GM13976 (cell line): ENCODE results near the gene ADAM30.
A peak's percentile ranks its signal among the peaks of the same experiment; 100 is the strongest.

Experiments
- DNase-seq: peaks from one replicate; pipeline ENCODE4 v3.0.0; 2012; ENCODE audit warnings: low spot score
- in situ Hi-C: fragments of 300-500 bp; cut with MboI; formaldehyde crosslinking; loops from one replicate; pipeline ENCODE4 v1.12.0; 2022; ENCODE audit warnings: low sequenced_read_pairs, mixed read lengths, inconsistent platforms; ENCODE audit not compliant: unreplicated experiment
- TF ChIP-seq, protein P1 (sequence below): IDR thresholded peaks from 2 replicates; pipeline ENCODE4 v1.5.1; 2012; ENCODE audit warnings: borderline replicate concordance, mild to moderate bottlenecking; ENCODE audit not compliant: insufficient read depth; ENCODE audit errors: extremely low read depth, missing control alignments, control extremely low read depth

Gene ADAM30

DNA sequence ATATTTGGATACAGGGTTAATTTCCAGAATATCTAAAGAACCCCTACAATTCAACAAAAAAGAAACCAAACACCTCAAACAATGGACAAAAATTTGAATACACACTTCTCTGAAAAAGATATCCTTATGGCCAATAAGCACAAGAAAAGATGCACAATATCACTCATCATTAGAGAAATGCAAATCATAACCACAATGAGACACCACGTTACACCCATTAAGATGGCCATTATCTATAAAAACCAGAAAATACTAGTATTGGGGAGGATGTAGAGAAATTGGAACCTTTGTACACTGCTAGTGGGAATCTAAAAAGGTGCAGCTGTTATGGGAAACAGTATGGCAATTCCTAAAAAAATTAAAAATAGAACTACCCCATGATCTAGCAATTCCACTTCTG, 4.9 kb downstream of the ADAM30 start:
- TF ChIP-seq, protein P1, sequence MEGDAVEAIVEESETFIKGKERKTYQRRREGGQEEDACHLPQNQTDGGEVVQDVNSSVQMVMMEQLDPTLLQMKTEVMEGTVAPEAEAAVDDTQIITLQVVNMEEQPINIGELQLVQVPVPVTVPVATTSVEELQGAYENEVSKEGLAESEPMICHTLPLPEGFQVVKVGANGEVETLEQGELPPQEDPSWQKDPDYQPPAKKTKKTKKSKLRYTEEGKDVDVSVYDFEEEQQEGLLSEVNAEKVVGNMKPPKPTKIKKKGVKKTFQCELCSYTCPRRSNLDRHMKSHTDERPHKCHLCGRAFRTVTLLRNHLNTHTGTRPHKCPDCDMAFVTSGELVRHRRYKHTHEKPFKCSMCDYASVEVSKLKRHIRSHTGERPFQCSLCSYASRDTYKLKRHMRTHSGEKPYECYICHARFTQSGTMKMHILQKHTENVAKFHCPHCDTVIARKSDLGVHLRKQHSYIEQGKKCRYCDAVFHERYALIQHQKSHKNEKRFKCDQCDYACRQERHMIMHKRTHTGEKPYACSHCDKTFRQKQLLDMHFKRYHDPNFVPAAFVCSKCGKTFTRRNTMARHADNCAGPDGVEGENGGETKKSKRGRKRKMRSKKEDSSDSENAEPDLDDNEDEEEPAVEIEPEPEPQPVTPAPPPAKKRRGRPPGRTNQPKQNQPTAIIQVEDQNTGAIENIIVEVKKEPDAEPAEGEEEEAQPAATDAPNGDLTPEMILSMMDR = no peak
- in situ Hi-C loops = loop anchor here (25.0 kb wide), 1 partner anchor 104 kb away; no protein-coding TSS in a partner anchor

GRCh38 chr1:119888476-119888875, 7.8 kb downstream of the ADAM30 start:
- TF ChIP-seq, protein P1 = no peak
- in situ Hi-C loops = loop anchor here (25.0 kb wide), 1 partner anchor 101 kb away; no protein-coding TSS in a partner anchor
- DNase-seq = no peak

More for the DNA sequence above, 4.9 kb downstream of the ADAM30 start:
- no peak for DNase-seq

- TF ChIP-seq, protein P1 = no peak
- in situ Hi-C loops = loop anchor here (25.0 kb wide), 1 partner anchor 100 kb away; no protein-coding TSS in a partner anchor
- DNase-seq = no peak
These were observed 8.9 kb downstream of the ADAM30 start for GRCh38 chr1:119887427-119887826.

GRCh38 chr1:119885903-119886783, 10.2 kb downstream of the ADAM30 start:
- TF ChIP-seq, protein P1 = peak; percentile 66
- DNase-seq = peak; percentile 45
- in situ Hi-C loops = loop anchor here (25.0 kb wide), 1 partner anchor 99 kb away; no protein-coding TSS in a partner anchor

DNA sequence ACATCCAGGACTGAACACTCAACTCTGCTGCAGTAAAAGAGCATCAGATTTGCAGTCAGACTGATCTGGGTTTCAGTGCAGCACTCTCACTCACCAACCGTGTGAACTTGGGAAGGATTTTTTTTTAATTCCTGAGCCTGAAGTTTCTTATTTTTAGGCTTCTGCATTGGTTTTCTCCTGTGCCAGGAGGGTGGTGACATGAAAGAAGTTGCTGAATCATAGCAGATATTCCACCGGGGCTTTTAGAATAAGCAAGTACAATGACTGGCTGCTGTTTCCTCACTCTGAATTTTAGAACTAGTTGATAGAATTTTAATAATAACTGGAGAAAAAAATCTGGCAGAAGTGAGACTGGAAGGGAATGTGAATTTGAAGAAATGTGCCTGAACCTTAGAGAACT, 11.6 kb downstream of the ADAM30 start:
- DNase-seq = no peak
- TF ChIP-seq, protein P1 = no peak
- in situ Hi-C loops = loop anchor here (25.0 kb wide), 1 partner anchor 97 kb away; no protein-coding TSS in a partner anchor

- no peak for DNase-seq
- TF ChIP-seq, protein P1 = no peak
- in situ Hi-C loops = loop anchor here (25.0 kb wide), 1 partner anchor 97 kb away; no protein-coding TSS in a partner anchor
These were observed 12.5 kb downstream of the ADAM30 start for GRCh38 chr1:119883826-119884225.
